ENCODE data around the gene C4orf50. TPM values are rescaled to one million over a fixed set of nuclear protein-coding genes. Genes with fewer than 3 reads are reported as not detected.
"Not testable (repeated sequence)": the region's sequence is repeated elsewhere in the genome, so short reads cannot be mapped to it uniquely, and the experiment has no call there.

C4orf50 gene
- total RNA-seq, 1 donor from 2014 or later: not detected

DNA sequence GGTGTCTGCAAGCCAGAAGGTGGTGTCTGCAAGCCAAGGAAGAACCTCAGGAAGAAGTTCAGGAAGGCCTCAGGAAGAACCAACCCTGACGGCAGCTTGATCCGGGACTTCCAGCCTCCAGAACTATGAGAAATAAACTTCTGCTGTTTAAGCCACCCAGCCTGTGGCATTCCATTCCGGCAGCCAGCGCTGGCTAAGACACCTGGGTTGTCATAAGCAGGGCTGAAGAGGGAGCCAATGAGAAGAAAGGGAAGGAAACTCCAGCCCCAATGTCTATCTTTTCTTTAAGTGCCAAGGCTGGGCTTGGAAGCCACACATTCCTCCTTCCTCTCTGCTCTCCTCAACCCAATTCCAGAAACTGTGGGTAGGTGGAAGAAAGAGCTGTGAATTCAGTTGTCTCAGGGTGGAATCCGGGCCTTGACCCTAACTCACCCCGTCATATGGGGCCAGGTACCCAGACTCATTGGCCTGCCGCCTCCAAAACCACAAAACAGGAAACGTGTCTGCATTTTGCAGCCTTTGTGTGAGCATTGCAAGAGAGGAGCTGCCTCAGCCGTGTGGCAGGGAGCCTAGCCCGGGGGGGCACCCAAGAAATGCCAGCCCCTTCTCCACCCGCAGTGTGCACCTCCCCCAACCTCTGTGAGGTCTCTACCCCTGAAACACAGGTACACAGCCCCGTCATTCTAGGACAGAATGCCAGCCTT is 152.2 kb downstream of the C4orf50 start:
- intact Hi-C loops (cut with micrococcal nuclease): no loop called here
- Histone ChIP-seq H3K27me3 (ENCODE audit: low read depth) (peaks cover 20% of the 10 kb centered on the region), H3K27ac (replicated peaks) (no peak overlapping the region), H3K4me3 (no peak overlapping the region), H3K4me1 (no peaks in the 10 kb centered on the region), H3K36me3 (no peaks in the 10 kb centered on the region), H3K9me3 (replicated peaks) (no peaks in the 10 kb centered on the region)
- TF ChIP-seq, protein P1, sequence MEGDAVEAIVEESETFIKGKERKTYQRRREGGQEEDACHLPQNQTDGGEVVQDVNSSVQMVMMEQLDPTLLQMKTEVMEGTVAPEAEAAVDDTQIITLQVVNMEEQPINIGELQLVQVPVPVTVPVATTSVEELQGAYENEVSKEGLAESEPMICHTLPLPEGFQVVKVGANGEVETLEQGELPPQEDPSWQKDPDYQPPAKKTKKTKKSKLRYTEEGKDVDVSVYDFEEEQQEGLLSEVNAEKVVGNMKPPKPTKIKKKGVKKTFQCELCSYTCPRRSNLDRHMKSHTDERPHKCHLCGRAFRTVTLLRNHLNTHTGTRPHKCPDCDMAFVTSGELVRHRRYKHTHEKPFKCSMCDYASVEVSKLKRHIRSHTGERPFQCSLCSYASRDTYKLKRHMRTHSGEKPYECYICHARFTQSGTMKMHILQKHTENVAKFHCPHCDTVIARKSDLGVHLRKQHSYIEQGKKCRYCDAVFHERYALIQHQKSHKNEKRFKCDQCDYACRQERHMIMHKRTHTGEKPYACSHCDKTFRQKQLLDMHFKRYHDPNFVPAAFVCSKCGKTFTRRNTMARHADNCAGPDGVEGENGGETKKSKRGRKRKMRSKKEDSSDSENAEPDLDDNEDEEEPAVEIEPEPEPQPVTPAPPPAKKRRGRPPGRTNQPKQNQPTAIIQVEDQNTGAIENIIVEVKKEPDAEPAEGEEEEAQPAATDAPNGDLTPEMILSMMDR (IDR thresholded peaks at IDR 0.05; ENCODE audit: borderline replicate concordance): no peak
- no peak for DNase-seq

DNA sequence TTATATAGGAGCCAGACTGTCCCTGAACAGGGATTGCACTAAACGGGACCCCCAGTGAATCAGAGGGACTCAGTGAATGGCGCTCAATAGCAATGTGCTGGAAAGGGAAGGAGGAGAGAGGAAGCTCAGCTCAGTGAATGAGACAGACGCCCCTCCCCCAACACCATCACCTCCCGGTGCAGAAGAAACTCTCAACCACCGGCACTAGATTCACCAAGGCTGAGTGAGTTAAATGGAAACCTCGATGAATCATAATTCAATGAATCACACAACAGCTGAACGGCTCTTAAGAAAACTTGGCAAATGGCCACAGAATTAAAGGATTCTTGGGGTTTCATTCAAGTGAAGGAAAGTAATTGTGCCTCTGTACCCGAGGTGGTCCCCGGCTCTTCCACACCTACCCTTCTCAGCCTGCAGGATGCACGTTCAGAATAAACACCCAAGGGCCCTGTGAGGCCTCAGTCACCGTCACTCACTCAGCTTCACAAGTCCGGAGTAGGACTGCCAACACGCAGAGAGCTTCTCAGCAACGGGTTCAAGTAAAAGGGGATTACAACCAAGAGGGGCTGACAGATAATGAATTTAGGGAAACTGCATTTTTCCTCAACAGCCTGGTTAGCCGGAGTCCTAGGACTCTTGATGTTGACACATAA is 154.6 kb downstream of the C4orf50 start:
- Histone ChIP-seq H3K4me3 (no peak overlapping the region), H3K36me3 (no peaks in the 10 kb centered on the region), H3K4me1 (no peaks in the 10 kb centered on the region), H3K27ac (replicated peaks) (no peak overlapping the region), H3K27me3 (ENCODE audit: low read depth) (peaks cover 19% of the 10 kb centered on the region), H3K9me3 (replicated peaks) (no peaks in the 10 kb centered on the region)
- TF ChIP-seq, protein P1 (IDR thresholded peaks at IDR 0.05; ENCODE audit: borderline replicate concordance): no peak
- intact Hi-C loops (cut with micrococcal nuclease): no loop called here
- no peak for DNase-seq

DNA sequence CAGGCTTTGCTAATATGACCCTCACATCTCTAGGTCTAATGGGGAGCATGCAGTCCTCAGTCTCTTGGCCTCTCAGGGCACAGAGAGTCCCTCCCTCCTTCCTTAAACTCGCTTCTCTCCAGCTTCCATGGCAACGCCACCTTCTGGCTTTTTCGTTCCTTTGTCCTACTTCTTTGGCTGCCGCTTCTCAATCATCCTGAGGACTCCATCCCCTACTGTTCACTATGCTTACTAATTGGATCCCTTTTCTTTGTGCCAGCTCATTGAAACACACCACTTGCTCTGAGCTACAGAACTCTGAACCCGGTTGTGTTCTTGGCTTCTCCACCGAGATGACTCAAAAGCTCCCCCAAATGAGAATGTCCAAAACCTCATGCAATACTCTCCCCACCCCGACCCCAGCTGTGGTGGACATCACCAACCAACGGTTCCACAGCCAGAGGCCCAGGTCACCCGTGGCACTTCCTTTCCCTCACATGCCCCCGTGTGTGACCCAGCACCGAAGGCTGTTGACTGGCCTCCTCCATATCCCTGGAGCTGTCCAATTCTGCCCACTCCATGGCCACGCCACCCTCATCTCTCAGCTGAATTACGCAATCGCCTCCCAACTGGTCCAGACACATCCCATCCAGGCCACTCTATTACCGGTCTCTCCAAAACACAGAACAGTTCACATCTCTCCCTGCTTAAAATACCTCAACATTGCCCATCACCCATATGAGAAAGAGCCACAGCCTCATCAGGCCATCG is 160.0 kb downstream of the C4orf50 start:
- intact Hi-C loops (cut with micrococcal nuclease): no loop called here
- Histone ChIP-seq H3K27me3 (ENCODE audit: low read depth) (peaks cover 24% of the 10 kb centered on the region), H3K36me3 (no peaks in the 10 kb centered on the region), H3K27ac (replicated peaks) (no peak overlapping the region), H3K4me1 (no peaks in the 10 kb centered on the region), H3K9me3 (replicated peaks) (no peaks in the 10 kb centered on the region), H3K4me3 (no peak overlapping the region)
- DNase-seq: no peak
- TF ChIP-seq, protein P1 (IDR thresholded peaks at IDR 0.05; ENCODE audit: borderline replicate concordance): no peak

DNA sequence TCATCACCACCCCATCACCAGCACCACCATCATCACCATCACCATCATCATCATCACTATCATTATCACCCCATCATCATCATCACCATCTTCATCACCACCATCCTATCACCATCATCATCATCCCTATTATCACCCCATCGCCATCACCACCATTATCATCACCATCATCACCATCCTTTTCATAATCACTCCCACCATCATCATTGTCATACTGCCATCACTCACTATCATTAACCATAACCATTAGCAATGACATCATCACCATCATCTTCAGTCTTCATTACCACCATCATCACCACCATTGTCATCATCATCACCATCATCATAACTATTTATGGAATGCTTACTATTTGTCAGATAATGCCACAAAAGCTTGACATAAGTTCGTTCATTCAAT is 161.0 kb downstream of the C4orf50 start:
- no peaks in the 10 kb centered on the region for H3K36me3 ChIP-seq
- intact Hi-C loops (cut with micrococcal nuclease): no loop called here
- TF ChIP-seq, protein P1 (IDR thresholded peaks at IDR 0.05; ENCODE audit: borderline replicate concordance): no peak

DNA sequence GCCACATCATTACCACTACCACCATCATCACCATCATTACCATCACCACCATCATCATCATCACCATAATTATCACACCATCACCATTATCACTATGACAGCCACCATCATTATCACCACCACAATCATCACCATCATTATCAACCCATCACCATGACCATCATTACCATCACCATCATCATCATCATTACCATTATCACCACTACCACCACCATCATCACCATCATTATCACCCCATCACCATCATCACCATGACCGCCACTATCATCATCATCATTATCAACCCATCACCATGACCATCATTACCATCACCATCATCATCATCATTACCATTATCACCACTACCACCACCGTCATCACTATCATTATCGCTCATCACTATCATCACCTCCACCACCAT is 161.9 kb downstream of the C4orf50 start:
- peaks cover 32% of the 10 kb centered on the region for H3K27me3 ChIP-seq (ENCODE audit: low read depth)
- H3K4me1 ChIP-seq; H3K9me3 ChIP-seq (replicated peaks); H3K36me3 ChIP-seq; H3K4me3 ChIP-seq; H3K27ac ChIP-seq (replicated peaks); DNase-seq; intact Hi-C loops (cut with micrococcal nuclease): not testable (repeated sequence)

More for the DNA sequence above, 161.0 kb downstream of the C4orf50 start:
- H3K4me1 ChIP-seq: no peaks in the 10 kb centered on the region
- no peak overlapping the region for H3K4me3 ChIP-seq
- no peaks in the 10 kb centered on the region for H3K9me3 ChIP-seq (replicated peaks)
- peaks cover 34% of the 10 kb centered on the region for H3K27me3 ChIP-seq (ENCODE audit: low read depth)
- no peak for DNase-seq
- no peak overlapping the region for H3K27ac ChIP-seq (replicated peaks)

Data from left ventricle myocardium inferior (tissue), 1 donor.